SK-N-SH treated with all-trans-retinoic acid at 6 μM for 48 hours (cell line): Measurements from ENCODE around the gene AGAP1.

Experiments used
- ATAC-seq: fragments of 200-7000 bp; cut with Tn5 transposase; 3 replicates; pipeline ENCODE4 v1.9.1; 2020; ENCODE audit warnings: mild to moderate bottlenecking, moderate library complexity
- ARNTL ChIP-seq: fragments of 450-650 bp; formaldehyde crosslinking; IDR thresholded peaks from 2 replicates; pipeline ENCODE4 v1.5.0; 2020; ENCODE audit warnings: low read depth, mild to moderate bottlenecking, moderate library complexity, borderline replicate concordance
- BACH2 ChIP-seq: fragments of 250-450 bp; sonication (Bioruptor Pico); IDR thresholded peaks from 2 replicates; pipeline ENCODE4 v1.9.0; 2021; ENCODE audit warnings: mild to moderate bottlenecking, borderline replicate concordance
- CSDC2 ChIP-seq: fragments of 250-450 bp; sonication (Bioruptor Pico); IDR thresholded peaks from 2 replicates; pipeline ENCODE4 v1.5.0; 2020; ENCODE audit warnings: mild to moderate bottlenecking, moderate library complexity
- ESRRG ChIP-seq: fragments of 250-450 bp; sonication (Bioruptor Pico); IDR thresholded peaks from 2 replicates; pipeline ENCODE4 v1.6.1; 2021; ENCODE audit warnings: mild to moderate bottlenecking
- GLIS3 ChIP-seq: fragments of 250-450 bp; sonication (Bioruptor Pico); IDR thresholded peaks from 2 replicates; pipeline ENCODE4 v1.5.0; 2020; ENCODE audit warnings: mild to moderate bottlenecking, moderate library complexity
- ISL1 ChIP-seq: fragments of 250-450 bp; sonication (Bioruptor Pico); IDR thresholded peaks from 2 replicates; pipeline ENCODE4 v2.1.2; 2022; ENCODE audit warnings: mild to moderate bottlenecking, moderate library complexity
- OSR1 ChIP-seq: fragments of 250-450 bp; sonication (Bioruptor Pico); IDR thresholded peaks from 2 replicates; pipeline ENCODE4 v1.8.0; 2022; ENCODE audit warnings: moderate library complexity, mild to moderate bottlenecking, inconsistent platforms
- PPARA ChIP-seq: fragments of 250-450 bp; sonication (Bioruptor Pico); IDR thresholded peaks from 2 replicates; pipeline ENCODE4 v1.5.0; 2020; ENCODE audit warnings: mild to moderate bottlenecking, borderline replicate concordance
- TCF4 ChIP-seq: fragments of 250-450 bp; sonication (Bioruptor Pico); IDR thresholded peaks from 2 replicates; pipeline ENCODE4 v1.8.0; 2021; ENCODE audit warnings: mild to moderate bottlenecking, moderate library complexity, borderline replicate concordance
- TOX ChIP-seq: fragments of 250-450 bp; sonication (Bioruptor Pico); IDR thresholded peaks from 2 replicates; pipeline ENCODE4 v1.8.0; 2021; ENCODE audit warnings: mild to moderate bottlenecking, moderate library complexity, borderline replicate concordance
- ZC3H10 ChIP-seq: fragments of 250-450 bp; sonication (Bioruptor Pico); IDR thresholded peaks from 2 replicates; pipeline ENCODE4 v1.5.1; 2021; ENCODE audit warnings: mild to moderate bottlenecking, moderate library complexity
- ZFP3 ChIP-seq: fragments of 250-450 bp; sonication (Bioruptor Pico); IDR thresholded peaks from 2 replicates; pipeline ENCODE4 v1.5.0; 2020; ENCODE audit warnings: mild to moderate bottlenecking, moderate library complexity
- ZFP30 ChIP-seq: fragments of 450-650 bp; formaldehyde crosslinking; IDR thresholded peaks from 2 replicates; pipeline ENCODE4 v1.5.0; 2022; ENCODE audit warnings: mild to moderate bottlenecking, moderate library complexity
- ZNF565 ChIP-seq: fragments of 450-650 bp; formaldehyde crosslinking; conservative IDR thresholded peaks from 2 replicates; pipeline ENCODE4 v1.5.0; 2020; ENCODE audit warnings: low read depth, mild to moderate bottlenecking, moderate library complexity
- ZNF70 ChIP-seq: fragments of 450-650 bp; formaldehyde crosslinking; IDR thresholded peaks from 2 replicates; pipeline ENCODE4 v1.5.0; 2020; ENCODE audit warnings: mild to moderate bottlenecking, moderate library complexity
- ZNF8 ChIP-seq: fragments of 450-650 bp; formaldehyde crosslinking; IDR thresholded peaks from 2 replicates; pipeline ENCODE4 v1.5.0; 2020; ENCODE audit warnings: mild to moderate bottlenecking, moderate library complexity
- TF ChIP-seq, protein P1 (sequence below): fragments of 250-450 bp; sonication (Bioruptor Pico); IDR thresholded peaks from 2 replicates; pipeline ENCODE4 v1.5.1; 2020; ENCODE audit warnings: low read depth, mild to moderate bottlenecking, moderate library complexity
- TF ChIP-seq, protein P2 (sequence below): fragments of 250-450 bp; sonication (Bioruptor Pico); IDR thresholded peaks from 2 replicates; pipeline ENCODE4 v1.5.0; 2020; ENCODE audit warnings: mild to moderate bottlenecking, moderate library complexity
- TF ChIP-seq, protein P3 (sequence below): fragments of 250-450 bp; sonication (Bioruptor Pico); IDR thresholded peaks from 2 replicates; pipeline ENCODE4 v1.8.0; 2021; ENCODE audit warnings: low read depth, mild to moderate bottlenecking, moderate library complexity, borderline replicate concordance
- TF ChIP-seq, protein P4 (sequence below): fragments of 250-450 bp; sonication (Bioruptor Pico); IDR thresholded peaks from 2 replicates; pipeline ENCODE4 v1.5.1; 2021; ENCODE audit warnings: mild to moderate bottlenecking, moderate library complexity
- TF ChIP-seq, protein P5 (sequence below): fragments of 250-450 bp; sonication (Bioruptor Pico); IDR thresholded peaks from 2 replicates; pipeline ENCODE4 v1.8.0; 2020; ENCODE audit warnings: mild to moderate bottlenecking, moderate library complexity, borderline replicate concordance

AGAP1 gene

DNA sequence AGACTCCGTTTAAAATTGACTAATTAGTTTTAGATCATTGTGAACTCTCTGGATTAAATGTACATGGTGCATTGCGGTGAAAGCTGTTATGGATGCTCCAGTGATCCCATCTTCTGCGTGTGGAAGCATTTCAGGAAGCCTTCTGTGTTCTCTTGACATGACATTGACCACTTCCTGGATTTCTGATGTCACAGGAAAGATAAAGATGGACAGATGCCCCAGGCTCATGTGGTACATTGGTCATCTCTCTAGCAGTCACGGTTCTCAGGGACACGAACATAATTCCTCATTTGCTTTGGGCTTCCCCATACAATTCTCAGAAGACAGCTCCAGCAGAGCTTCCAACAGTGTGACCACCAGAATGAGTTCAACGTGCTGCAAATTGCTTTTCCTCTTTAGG, 26.9 kb downstream of the AGAP1 start:
- no peak for ATAC-seq
- TF ChIP-seq ZNF70 (CRISPR knock-in tag) = no peak

DNA sequence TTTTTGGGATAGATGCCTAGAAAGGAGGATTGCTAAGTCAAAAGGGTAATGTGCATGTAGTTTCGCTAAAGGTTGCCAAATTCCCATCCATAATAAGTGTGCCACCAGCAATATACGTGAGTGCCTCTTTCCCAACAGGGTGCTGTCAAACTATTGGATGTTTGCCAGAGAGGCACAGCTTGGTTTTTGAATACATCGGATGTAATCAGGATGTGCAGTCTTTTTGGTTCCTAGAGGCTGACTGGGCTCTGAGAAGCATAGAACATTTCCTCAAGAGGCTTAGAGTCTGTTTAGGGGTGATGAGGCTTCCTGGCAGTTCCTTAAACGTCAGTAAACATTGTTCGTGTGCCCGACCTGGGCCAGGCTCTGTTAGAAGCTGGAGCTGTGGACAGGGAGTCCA, 28.0 kb downstream of the AGAP1 start:
- TF ChIP-seq, protein P1, sequence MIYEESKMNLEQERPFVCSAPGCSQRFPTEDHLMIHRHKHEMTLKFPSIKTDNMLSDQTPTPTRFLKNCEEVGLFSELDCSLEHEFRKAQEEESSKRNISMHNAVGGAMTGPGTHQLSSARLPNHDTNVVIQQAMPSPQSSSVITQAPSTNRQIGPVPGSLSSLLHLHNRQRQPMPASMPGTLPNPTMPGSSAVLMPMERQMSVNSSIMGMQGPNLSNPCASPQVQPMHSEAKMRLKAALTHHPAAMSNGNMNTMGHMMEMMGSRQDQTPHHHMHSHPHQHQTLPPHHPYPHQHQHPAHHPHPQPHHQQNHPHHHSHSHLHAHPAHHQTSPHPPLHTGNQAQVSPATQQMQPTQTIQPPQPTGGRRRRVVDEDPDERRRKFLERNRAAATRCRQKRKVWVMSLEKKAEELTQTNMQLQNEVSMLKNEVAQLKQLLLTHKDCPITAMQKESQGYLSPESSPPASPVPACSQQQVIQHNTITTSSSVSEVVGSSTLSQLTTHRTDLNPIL (CRISPR knock-in tag) = no peak
- TF ChIP-seq TCF4 (CRISPR knock-in tag) (no peak), ZFP3 (CRISPR knock-in tag) (no peak), OSR1 (CRISPR knock-in tag) (no peak), ARNTL (CRISPR knock-in tag) (no peak), CSDC2 (CRISPR knock-in tag) (no peak)
- TF ChIP-seq, protein P2, sequence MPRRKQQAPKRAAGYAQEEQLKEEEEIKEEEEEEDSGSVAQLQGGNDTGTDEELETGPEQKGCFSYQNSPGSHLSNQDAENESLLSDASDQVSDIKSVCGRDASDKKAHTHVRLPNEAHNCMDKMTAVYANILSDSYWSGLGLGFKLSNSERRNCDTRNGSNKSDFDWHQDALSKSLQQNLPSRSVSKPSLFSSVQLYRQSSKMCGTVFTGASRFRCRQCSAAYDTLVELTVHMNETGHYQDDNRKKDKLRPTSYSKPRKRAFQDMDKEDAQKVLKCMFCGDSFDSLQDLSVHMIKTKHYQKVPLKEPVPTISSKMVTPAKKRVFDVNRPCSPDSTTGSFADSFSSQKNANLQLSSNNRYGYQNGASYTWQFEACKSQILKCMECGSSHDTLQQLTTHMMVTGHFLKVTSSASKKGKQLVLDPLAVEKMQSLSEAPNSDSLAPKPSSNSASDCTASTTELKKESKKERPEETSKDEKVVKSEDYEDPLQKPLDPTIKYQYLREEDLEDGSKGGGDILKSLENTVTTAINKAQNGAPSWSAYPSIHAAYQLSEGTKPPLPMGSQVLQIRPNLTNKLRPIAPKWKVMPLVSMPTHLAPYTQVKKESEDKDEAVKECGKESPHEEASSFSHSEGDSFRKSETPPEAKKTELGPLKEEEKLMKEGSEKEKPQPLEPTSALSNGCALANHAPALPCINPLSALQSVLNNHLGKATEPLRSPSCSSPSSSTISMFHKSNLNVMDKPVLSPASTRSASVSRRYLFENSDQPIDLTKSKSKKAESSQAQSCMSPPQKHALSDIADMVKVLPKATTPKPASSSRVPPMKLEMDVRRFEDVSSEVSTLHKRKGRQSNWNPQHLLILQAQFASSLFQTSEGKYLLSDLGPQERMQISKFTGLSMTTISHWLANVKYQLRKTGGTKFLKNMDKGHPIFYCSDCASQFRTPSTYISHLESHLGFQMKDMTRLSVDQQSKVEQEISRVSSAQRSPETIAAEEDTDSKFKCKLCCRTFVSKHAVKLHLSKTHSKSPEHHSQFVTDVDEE (CRISPR knock-in tag) = no peak
- TF ChIP-seq, protein P3, sequence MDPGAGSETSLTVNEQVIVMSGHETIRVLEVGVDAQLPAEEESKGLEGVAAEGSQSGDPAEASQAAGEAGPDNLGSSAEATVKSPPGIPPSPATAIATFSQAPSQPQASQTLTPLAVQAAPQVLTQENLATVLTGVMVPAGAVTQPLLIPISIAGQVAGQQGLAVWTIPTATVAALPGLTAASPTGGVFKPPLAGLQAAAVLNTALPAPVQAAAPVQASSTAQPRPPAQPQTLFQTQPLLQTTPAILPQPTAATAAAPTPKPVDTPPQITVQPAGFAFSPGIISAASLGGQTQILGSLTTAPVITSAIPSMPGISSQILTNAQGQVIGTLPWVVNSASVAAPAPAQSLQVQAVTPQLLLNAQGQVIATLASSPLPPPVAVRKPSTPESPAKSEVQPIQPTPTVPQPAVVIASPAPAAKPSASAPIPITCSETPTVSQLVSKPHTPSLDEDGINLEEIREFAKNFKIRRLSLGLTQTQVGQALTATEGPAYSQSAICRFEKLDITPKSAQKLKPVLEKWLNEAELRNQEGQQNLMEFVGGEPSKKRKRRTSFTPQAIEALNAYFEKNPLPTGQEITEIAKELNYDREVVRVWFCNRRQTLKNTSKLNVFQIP (CRISPR knock-in tag) = no peak
- ATAC-seq = no peak

DNA sequence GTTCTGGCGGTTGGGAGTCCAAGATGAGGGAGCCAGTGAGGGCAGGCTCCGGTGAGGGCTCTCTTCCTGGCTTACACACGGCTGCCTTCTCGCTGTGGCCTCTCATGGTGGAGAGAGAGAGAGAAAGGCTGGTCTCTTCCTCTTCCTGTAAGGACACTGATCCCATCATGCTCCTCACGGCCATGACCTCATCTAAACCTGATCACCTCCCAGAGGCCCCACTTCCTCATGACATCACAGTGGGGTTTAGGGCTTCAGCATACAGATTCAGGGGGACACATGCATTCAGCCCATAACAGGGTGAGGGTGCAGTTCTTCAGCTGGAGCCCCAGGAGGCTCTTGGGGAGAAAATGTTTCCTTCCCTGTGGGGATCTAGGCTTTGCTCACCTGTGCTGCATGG, 29.2 kb downstream of the AGAP1 start:
- no peak for TF ChIP-seq ZFP3 (CRISPR knock-in tag)
- TF ChIP-seq BACH2 = no peak
- no peak for TF ChIP-seq ZNF565
- no peak for TF ChIP-seq ZNF8
- no peak for TF ChIP-seq CSDC2 (CRISPR knock-in tag)

DNA sequence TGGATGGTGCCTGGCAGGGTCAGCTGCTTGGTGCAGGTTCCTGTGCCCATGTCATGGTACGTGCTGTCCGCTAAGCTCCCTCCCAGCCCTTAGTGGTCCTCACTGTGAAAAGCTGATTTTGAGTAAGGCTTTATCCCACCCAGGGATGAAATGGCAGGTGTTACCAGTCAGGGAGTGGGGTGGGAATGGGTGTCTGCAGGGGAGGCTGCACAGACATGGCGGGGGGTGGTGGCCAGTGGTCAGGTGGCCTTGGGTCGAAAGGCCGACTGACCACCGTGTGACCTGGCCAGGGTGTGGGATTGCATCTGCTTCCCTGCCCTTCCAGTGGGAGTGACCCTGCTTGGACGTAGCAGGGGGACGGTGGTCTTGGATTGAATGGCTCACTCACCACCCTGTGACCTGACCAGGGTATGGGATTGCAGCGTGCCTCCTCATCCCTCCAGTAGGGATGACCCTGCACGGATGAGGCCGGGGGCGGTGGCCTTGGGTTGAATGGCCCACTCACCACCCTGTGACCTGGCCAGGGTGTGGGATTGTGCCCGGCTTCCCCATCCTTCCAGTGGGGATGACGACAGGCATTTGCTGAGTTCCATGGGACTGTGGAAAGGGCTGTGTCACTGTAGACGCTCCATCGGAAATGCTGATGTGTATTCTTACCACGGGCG, 29.8 kb downstream of the AGAP1 start:
- no peak for ATAC-seq
- TF ChIP-seq, protein P4, sequence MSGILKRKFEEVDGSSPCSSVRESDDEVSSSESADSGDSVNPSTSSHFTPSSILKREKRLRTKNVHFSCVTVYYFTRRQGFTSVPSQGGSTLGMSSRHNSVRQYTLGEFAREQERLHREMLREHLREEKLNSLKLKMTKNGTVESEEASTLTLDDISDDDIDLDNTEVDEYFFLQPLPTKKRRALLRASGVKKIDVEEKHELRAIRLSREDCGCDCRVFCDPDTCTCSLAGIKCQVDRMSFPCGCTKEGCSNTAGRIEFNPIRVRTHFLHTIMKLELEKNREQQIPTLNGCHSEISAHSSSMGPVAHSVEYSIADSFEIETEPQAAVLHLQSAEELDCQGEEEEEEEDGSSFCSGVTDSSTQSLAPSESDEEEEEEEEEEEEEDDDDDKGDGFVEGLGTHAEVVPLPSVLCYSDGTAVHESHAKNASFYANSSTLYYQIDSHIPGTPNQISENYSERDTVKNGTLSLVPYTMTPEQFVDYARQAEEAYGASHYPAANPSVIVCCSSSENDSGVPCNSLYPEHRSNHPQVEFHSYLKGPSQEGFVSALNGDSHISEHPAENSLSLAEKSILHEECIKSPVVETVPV = no peak
- TF ChIP-seq BACH2 = no peak
- TF ChIP-seq ESRRG (CRISPR knock-in tag) = no peak
- TF ChIP-seq, protein P3 (CRISPR knock-in tag) = no peak
- TF ChIP-seq ZNF70 (CRISPR knock-in tag) = no peak
- no peak for TF ChIP-seq ARNTL (CRISPR knock-in tag)
- no peak for TF ChIP-seq ZNF565
- TF ChIP-seq ZC3H10 (CRISPR knock-in tag) = no peak
- no peak for TF ChIP-seq ZFP30
- no peak for TF ChIP-seq PPARA (CRISPR knock-in tag)
- no peak for TF ChIP-seq ZFP3 (CRISPR knock-in tag)
- TF ChIP-seq TCF4 (CRISPR knock-in tag) = no peak
- TF ChIP-seq ZNF8 = no peak
- no peak for TF ChIP-seq TOX (CRISPR knock-in tag)
- TF ChIP-seq, protein P5, sequence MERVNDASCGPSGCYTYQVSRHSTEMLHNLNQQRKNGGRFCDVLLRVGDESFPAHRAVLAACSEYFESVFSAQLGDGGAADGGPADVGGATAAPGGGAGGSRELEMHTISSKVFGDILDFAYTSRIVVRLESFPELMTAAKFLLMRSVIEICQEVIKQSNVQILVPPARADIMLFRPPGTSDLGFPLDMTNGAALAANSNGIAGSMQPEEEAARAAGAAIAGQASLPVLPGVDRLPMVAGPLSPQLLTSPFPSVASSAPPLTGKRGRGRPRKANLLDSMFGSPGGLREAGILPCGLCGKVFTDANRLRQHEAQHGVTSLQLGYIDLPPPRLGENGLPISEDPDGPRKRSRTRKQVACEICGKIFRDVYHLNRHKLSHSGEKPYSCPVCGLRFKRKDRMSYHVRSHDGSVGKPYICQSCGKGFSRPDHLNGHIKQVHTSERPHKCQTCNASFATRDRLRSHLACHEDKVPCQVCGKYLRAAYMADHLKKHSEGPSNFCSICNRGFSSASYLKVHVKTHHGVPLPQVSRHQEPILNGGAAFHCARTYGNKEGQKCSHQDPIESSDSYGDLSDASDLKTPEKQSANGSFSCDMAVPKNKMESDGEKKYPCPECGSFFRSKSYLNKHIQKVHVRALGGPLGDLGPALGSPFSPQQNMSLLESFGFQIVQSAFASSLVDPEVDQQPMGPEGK (CRISPR knock-in tag) = no peak
- TF ChIP-seq, protein P1 (CRISPR knock-in tag) = no peak
- no peak for TF ChIP-seq GLIS3 (CRISPR knock-in tag)
- no peak for TF ChIP-seq ISL1
- no peak for TF ChIP-seq CSDC2 (CRISPR knock-in tag)
- TF ChIP-seq, all 23 proteins: peak for 0

More for the DNA sequence above, 29.2 kb downstream of the AGAP1 start:
- no peak for ATAC-seq
